MCF 10A (cell line): ENCODE results near the gene AGAP1. TPM values are rescaled to one million over a fixed set of nuclear protein-coding genes. Genes with fewer than 3 reads are reported as not detected.

Source experiments
- BruUV-seq: library from RNA; stranded (reverse); fragments of 400-500 nt; replicated peaks from 2 replicates; lab custom pipeline; 2021; lab: Mats Ljungman, UMichigan
- CTCF ChIA-PET: fragments of 300-600 bp; sonication (Branson Sonifier 250); formaldehyde crosslinking; extraction: SDS; loops from one replicate; lab custom pipeline; 2021; ENCODE audit warnings: antibody characterized with exemption, inconsistent platforms; lab: Yijun Ruan, JAX
- POLR2A ChIA-PET: fragments of 300-600, 350-650 bp; sonication (Branson Sonifier 250); formaldehyde crosslinking; extraction: SDS; loops from one replicate; lab custom pipeline; 2020; ENCODE audit warnings: antibody characterized with exemption, inconsistent platforms; lab: Yijun Ruan, JAX
- DNase-seq: peaks from one replicate; pipeline ENCODE4 v3.0.0-alpha.2; 2018; ENCODE audit not compliant: unreplicated experiment
- H3K27ac Mint-ChIP-seq: one replicate; pipeline ENCODE4 v1.8.0; 2022; ENCODE audit warnings: mild to moderate bottlenecking, low read depth, mixed read lengths; ENCODE audit not compliant: unreplicated experiment
- H3K27me3 Mint-ChIP-seq: one replicate; pipeline ENCODE4 v1.8.0; 2022; ENCODE audit warnings: mixed read lengths; ENCODE audit not compliant: insufficient read depth, unreplicated experiment
- H3K36me3 Mint-ChIP-seq: one replicate; pipeline ENCODE4 v1.8.0; 2022; ENCODE audit warnings: mild to moderate bottlenecking, moderate library complexity, mixed read lengths; ENCODE audit not compliant: insufficient read depth, unreplicated experiment
- H3K4me1 Mint-ChIP-seq: one replicate; pipeline ENCODE4 v1.8.0; 2022; ENCODE audit warnings: mixed read lengths; ENCODE audit not compliant: insufficient read depth, unreplicated experiment
- H3K4me3 Mint-ChIP-seq: one replicate; pipeline ENCODE4 v1.8.0; 2022; ENCODE audit warnings: mild to moderate bottlenecking, moderate library complexity, mixed read lengths; ENCODE audit not compliant: unreplicated experiment
- H3K9me3 Mint-ChIP-seq: one replicate; pipeline ENCODE4 v1.8.0; 2022; ENCODE audit warnings: mixed read lengths; ENCODE audit not compliant: unreplicated experiment
- CTCF ChIP-seq: fragments of 200-600 bp; IDR thresholded peaks from one replicate; pipeline ENCODE4 v1.8.0; 2022; ENCODE audit warnings: antibody characterized with exemption, mild to moderate bottlenecking; ENCODE audit not compliant: unreplicated experiment
- intact Hi-C: fragments of 100-400 bp; cut with micrococcal nuclease; formaldehyde crosslinking; loops from 2 replicates; pipeline ENCODE4 v1.14.1; 2022
- total RNA-seq: library from RNA; stranded (reverse); gene quantifications from 2 replicates; pipeline ENCODE4 v1.2.3, GENCODE V29; 2022

Gene AGAP1
- total RNA-seq, 1 experiment from 2014 or later, result 41.3 TPM

GRCh38 chr2:236166796-236167296 is 673.0 kb downstream of the AGAP1 start:
- Mint-ChIP-seq H3K4me3 (no peak overlapping the region), H3K27me3 (peaks cover 42% of the 10 kb centered on the region), H3K9me3 (no peaks in the 10 kb centered on the region), H3K27ac (no peak overlapping the region), H3K36me3 (peaks cover under 1% of the 10 kb centered on the region), H3K4me1 (peaks cover 5% of the 10 kb centered on the region)
- no peak for DNase-seq
- ChIA-PET POLR2A (no interaction called here), CTCF (interaction anchor here (1.4 kb wide), 1 partner anchor 388 kb away, joined by 3 read pairs; no protein-coding TSS in a partner anchor)
- BruUV-seq, result no TSS peak
- no peak for TF ChIP-seq CTCF
- intact Hi-C loops, result no loop called here

- Mint-ChIP-seq H3K36me3 (no peaks in the 10 kb centered on the region), H3K27ac (no peak overlapping the region), H3K27me3 (peaks cover 49% of the 10 kb centered on the region), H3K9me3 (no peaks in the 10 kb centered on the region), H3K4me1 (peaks cover 5% of the 10 kb centered on the region), H3K4me3 (no peak overlapping the region)
- CTCF ChIA-PET, result no interaction called here
- POLR2A ChIA-PET, result no interaction called here
- no peak for DNase-seq
- no peak for TF ChIP-seq CTCF
- no TSS peak for BruUV-seq
- intact Hi-C loops, result no loop called here
Observed at GRCh38 chr2:236167297-236168109, 673.7 kb downstream of the AGAP1 start.

GRCh38 chr2:236168110-236169080 is 674.6 kb downstream of the AGAP1 start, which contains the start of gene GBX2:
Gene GBX2, minus strand, starts transcription at chr2:236168386. Its CDS starts 415 bp downstream, at chr2:236167971.
- peaks cover 5% of the 10 kb centered on the region for H3K4me1 Mint-ChIP-seq
- DNase-seq, result no peak
- H3K4me3 Mint-ChIP-seq, result no peak within 1 kb of the TSS
- H3K27ac Mint-ChIP-seq, result no peak within 1 kb of the TSS
- intact Hi-C loops, result no loop called here
- CTCF ChIA-PET, result no interaction called here
- no peak for TF ChIP-seq CTCF
- H3K36me3 Mint-ChIP-seq, result no peaks in the 10 kb centered on the region
- peaks cover 49% of the 10 kb centered on the region for H3K27me3 Mint-ChIP-seq
- no TSS peak for BruUV-seq
- H3K9me3 Mint-ChIP-seq, result no peaks in the 10 kb centered on the region
- POLR2A ChIA-PET, result no interaction called here
